Kidney epithelial cell (primary cell): ENCODE data around the gene ZBTB46. TPM values are rescaled to one million over a fixed set of nuclear protein-coding genes. Genes with fewer than 3 reads are reported as not detected.
"Not testable (repeated sequence)": the region's sequence is repeated elsewhere in the genome, so short reads cannot be mapped to it uniquely, and the experiment has no call there.

Experiments used
- DNase-seq: peaks from one replicate; pipeline ENCODE4 v3.0.0-alpha.2; 2010; ENCODE audit warnings: low read depth
- H3K27me3 ChIP-seq: 2 replicates; pipeline ENCODE4 v1.6.0; 2011; ENCODE audit warnings: low read length; ENCODE audit not compliant: control insufficient read depth, insufficient read depth
- H3K36me3 ChIP-seq: 2 replicates; pipeline ENCODE4 v1.5.1; 2011; ENCODE audit warnings: low read length; ENCODE audit not compliant: control insufficient read depth, insufficient read depth
- H3K4me3 ChIP-seq: 2 replicates; pipeline ENCODE4 v1.5.1; 2011; ENCODE audit warnings: low read depth, mild to moderate bottlenecking, control low read depth, low read length
- CTCF ChIP-seq: IDR thresholded peaks from 2 replicates; pipeline ENCODE4 v1.5.1; 2011; ENCODE audit warnings: mild to moderate bottlenecking, moderate library complexity, low read length, control low read depth, inconsistent platforms; ENCODE audit not compliant: insufficient read depth, poor library complexity, severe bottlenecking
- total RNA-seq: library from RNA; depleted of rRNA; stranded (reverse); fragments of >200 nt; gene quantifications from 2 replicates; pipeline ENCODE4 v1.2.3, GENCODE V29; 2015

ZBTB46 gene
- total RNA-seq, 1 donor from 2014 or later: 7.8 TPM

GRCh38 chr20:63733579-63734081, 97.4 kb downstream of the ZBTB46 start:
- Histone ChIP-seq H3K27me3 (no peaks in the 10 kb centered on the region), H3K36me3 (peaks cover 1% of the 10 kb centered on the region), H3K4me3 (no peak overlapping the region)
- no peak for TF ChIP-seq CTCF
- DNase-seq: no peak

- H3K36me3 ChIP-seq: peaks cover 1% of the 10 kb centered on the region
- no peak for DNase-seq
- no peak for TF ChIP-seq CTCF
- H3K27me3 ChIP-seq: no peaks in the 10 kb centered on the region
- H3K4me3 ChIP-seq: no peak overlapping the region
Observed at GRCh38 chr20:63733117-63733516, 97.9 kb downstream of the ZBTB46 start.

GRCh38 chr20:63732118-63733095, 98.7 kb downstream of the ZBTB46 start:
- DNase-seq: no peak
- Histone ChIP-seq H3K27me3 (no peaks in the 10 kb centered on the region), H3K36me3 (peaks cover 1% of the 10 kb centered on the region), H3K4me3 (no peak overlapping the region)
- no peak for TF ChIP-seq CTCF

- no peak for TF ChIP-seq CTCF
- no peak for DNase-seq
- H3K36me3 ChIP-seq: peaks cover 1% of the 10 kb centered on the region
Observed at GRCh38 chr20:63731410-63731809, 99.7 kb downstream of the ZBTB46 start.

GRCh38 chr20:63730189-63730733, 100.8 kb downstream of the ZBTB46 start:
- not testable (repeated sequence) for H3K4me3 ChIP-seq, H3K36me3 ChIP-seq, DNase-seq, H3K27me3 ChIP-seq

More at GRCh38 chr20:63731410-63731809, 99.7 kb downstream of the ZBTB46 start:
- Histone ChIP-seq H3K27me3 (no peaks in the 10 kb centered on the region), H3K4me3 (no peak overlapping the region)

GRCh38 chr20:63722967-63723622, 108.0 kb downstream of the ZBTB46 start:
- H3K4me3 ChIP-seq, DNase-seq, H3K27me3 ChIP-seq, H3K36me3 ChIP-seq: not testable (repeated sequence)
